GM12801 (cell line): ENCODE data around the gene TTC7B.

Experiments used
- CTCF ChIP-seq: IDR thresholded peaks from one replicate; pipeline ENCODE4 v1.5.1; 2011; ENCODE audit warnings: control low read depth; ENCODE audit not compliant: insufficient read length; ENCODE audit errors: extremely low read depth

TTC7B gene

GRCh38 chr14:90605430-90605829, 210.8 kb downstream of the TTC7B start:
- TF ChIP-seq CTCF: no peak

- no peak for TF ChIP-seq CTCF
These were observed 211.9 kb downstream of the TTC7B start for GRCh38 chr14:90604356-90604755.

GRCh38 chr14:90603841-90604240, 212.4 kb downstream of the TTC7B start:
- no peak for TF ChIP-seq CTCF

- no peak for TF ChIP-seq CTCF
These were observed 212.9 kb downstream of the TTC7B start for GRCh38 chr14:90603336-90603735.

GRCh38 chr14:90602088-90602687, 214.0 kb downstream of the TTC7B start:
- TF ChIP-seq CTCF: no peak

- no peak for TF ChIP-seq CTCF
These were observed 214.7 kb downstream of the TTC7B start for GRCh38 chr14:90601563-90601962.

- TF ChIP-seq CTCF: no peak
These were observed 215.6 kb downstream of the TTC7B start for GRCh38 chr14:90600619-90601018.
